SK-N-SH treated with all-trans-retinoic acid at 6 μM for 48 hours (cell line): ENCODE measurements around the gene POLR2E.

Source experiments
- ARNTL ChIP-seq: fragments of 450-650 bp; formaldehyde crosslinking; IDR thresholded peaks from 2 replicates; pipeline ENCODE4 v1.5.0; 2020; ENCODE audit warnings: low read depth, mild to moderate bottlenecking, moderate library complexity, borderline replicate concordance
- CREB5 ChIP-seq: fragments of 250-450 bp; sonication (Bioruptor Pico); IDR thresholded peaks from 2 replicates; pipeline ENCODE4 v1.5.1; 2020; ENCODE audit warnings: low read depth, mild to moderate bottlenecking, moderate library complexity
- ESRRG ChIP-seq: fragments of 250-450 bp; sonication (Bioruptor Pico); IDR thresholded peaks from 2 replicates; pipeline ENCODE4 v1.6.1; 2021; ENCODE audit warnings: mild to moderate bottlenecking
- GLIS3 ChIP-seq: fragments of 250-450 bp; sonication (Bioruptor Pico); IDR thresholded peaks from 2 replicates; pipeline ENCODE4 v1.5.0; 2020; ENCODE audit warnings: mild to moderate bottlenecking, moderate library complexity
- ISL1 ChIP-seq: fragments of 250-450 bp; sonication (Bioruptor Pico); IDR thresholded peaks from 2 replicates; pipeline ENCODE4 v2.1.2; 2022; ENCODE audit warnings: mild to moderate bottlenecking, moderate library complexity
- PATZ1 ChIP-seq: fragments of 250-450 bp; sonication (Bioruptor Pico); IDR thresholded peaks from 2 replicates; pipeline ENCODE4 v1.8.0; 2020; ENCODE audit warnings: mild to moderate bottlenecking, moderate library complexity, borderline replicate concordance
- POU6F1 ChIP-seq: fragments of 250-450 bp; sonication (Bioruptor Pico); IDR thresholded peaks from 2 replicates; pipeline ENCODE4 v1.8.0; 2021; ENCODE audit warnings: low read depth, mild to moderate bottlenecking, moderate library complexity, borderline replicate concordance
- PPARA ChIP-seq: fragments of 250-450 bp; sonication (Bioruptor Pico); IDR thresholded peaks from 2 replicates; pipeline ENCODE4 v1.5.0; 2020; ENCODE audit warnings: mild to moderate bottlenecking, borderline replicate concordance
- RARB ChIP-seq: fragments of 250-450 bp; sonication (Bioruptor Pico); IDR thresholded peaks from 2 replicates; pipeline ENCODE4 v1.8.0; 2021; ENCODE audit warnings: mild to moderate bottlenecking, moderate library complexity
- TCF4 ChIP-seq: fragments of 250-450 bp; sonication (Bioruptor Pico); IDR thresholded peaks from 2 replicates; pipeline ENCODE4 v1.8.0; 2021; ENCODE audit warnings: mild to moderate bottlenecking, moderate library complexity, borderline replicate concordance
- ZFP3 ChIP-seq: fragments of 250-450 bp; sonication (Bioruptor Pico); IDR thresholded peaks from 2 replicates; pipeline ENCODE4 v1.5.0; 2020; ENCODE audit warnings: mild to moderate bottlenecking, moderate library complexity
- ZFP30 ChIP-seq: fragments of 450-650 bp; formaldehyde crosslinking; IDR thresholded peaks from 2 replicates; pipeline ENCODE4 v1.5.0; 2022; ENCODE audit warnings: mild to moderate bottlenecking, moderate library complexity
- TF ChIP-seq, protein P1 (sequence below): fragments of 250-450 bp; sonication (Bioruptor Pico); IDR thresholded peaks from 2 replicates; pipeline ENCODE4 v1.5.0; 2020; ENCODE audit warnings: mild to moderate bottlenecking, moderate library complexity

- TF ChIP-seq ARNTL (no peak), PATZ1 (CRISPR knock-in tag) (no peak), ISL1 (CRISPR knock-in tag) (no peak), POU6F1 (CRISPR knock-in tag) (no peak), RARB (no peak), PPARA (CRISPR knock-in tag) (no peak), CREB5 (CRISPR knock-in tag) (no peak), ZFP30 (CRISPR knock-in tag) (no peak), ZFP3 (CRISPR knock-in tag) (no peak), GLIS3 (CRISPR knock-in tag) (no peak), ESRRG (CRISPR knock-in tag) (no peak), TCF4 (no peak)
- TF ChIP-seq, protein P1, sequence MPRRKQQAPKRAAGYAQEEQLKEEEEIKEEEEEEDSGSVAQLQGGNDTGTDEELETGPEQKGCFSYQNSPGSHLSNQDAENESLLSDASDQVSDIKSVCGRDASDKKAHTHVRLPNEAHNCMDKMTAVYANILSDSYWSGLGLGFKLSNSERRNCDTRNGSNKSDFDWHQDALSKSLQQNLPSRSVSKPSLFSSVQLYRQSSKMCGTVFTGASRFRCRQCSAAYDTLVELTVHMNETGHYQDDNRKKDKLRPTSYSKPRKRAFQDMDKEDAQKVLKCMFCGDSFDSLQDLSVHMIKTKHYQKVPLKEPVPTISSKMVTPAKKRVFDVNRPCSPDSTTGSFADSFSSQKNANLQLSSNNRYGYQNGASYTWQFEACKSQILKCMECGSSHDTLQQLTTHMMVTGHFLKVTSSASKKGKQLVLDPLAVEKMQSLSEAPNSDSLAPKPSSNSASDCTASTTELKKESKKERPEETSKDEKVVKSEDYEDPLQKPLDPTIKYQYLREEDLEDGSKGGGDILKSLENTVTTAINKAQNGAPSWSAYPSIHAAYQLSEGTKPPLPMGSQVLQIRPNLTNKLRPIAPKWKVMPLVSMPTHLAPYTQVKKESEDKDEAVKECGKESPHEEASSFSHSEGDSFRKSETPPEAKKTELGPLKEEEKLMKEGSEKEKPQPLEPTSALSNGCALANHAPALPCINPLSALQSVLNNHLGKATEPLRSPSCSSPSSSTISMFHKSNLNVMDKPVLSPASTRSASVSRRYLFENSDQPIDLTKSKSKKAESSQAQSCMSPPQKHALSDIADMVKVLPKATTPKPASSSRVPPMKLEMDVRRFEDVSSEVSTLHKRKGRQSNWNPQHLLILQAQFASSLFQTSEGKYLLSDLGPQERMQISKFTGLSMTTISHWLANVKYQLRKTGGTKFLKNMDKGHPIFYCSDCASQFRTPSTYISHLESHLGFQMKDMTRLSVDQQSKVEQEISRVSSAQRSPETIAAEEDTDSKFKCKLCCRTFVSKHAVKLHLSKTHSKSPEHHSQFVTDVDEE (CRISPR knock-in tag), result no peak
Measured at GRCh38 chr19:1140272-1141027, 45.3 kb upstream of the POLR2E start.
